HepG2 (cell line): ENCODE measurements around the gene CA4. TPM values are rescaled to one million over a fixed set of nuclear protein-coding genes. Genes with fewer than 3 reads are reported as not detected.

Experiments
- CSRNP2 ChIP-seq: sonication (generic); formaldehyde crosslinking; conservative IDR thresholded peaks from 2 replicates; pipeline ENCODE4 v1.8.0; 2022; ENCODE audit warnings: low read depth, missing genetic modification reagents
- EZH2 ChIP-seq: conservative IDR thresholded peaks from 2 replicates; pipeline ENCODE4 v1.6.1; 2012; ENCODE audit warnings: mild to moderate bottlenecking, low read depth, low read length, moderate library complexity
- MTF2 ChIP-seq: sonication (generic); formaldehyde crosslinking; IDR thresholded peaks from 2 replicates; pipeline ENCODE4 v1.5.0; 2020; ENCODE audit warnings: missing genetic modification reagents, borderline replicate concordance
- PATZ1 ChIP-seq: sonication (generic); formaldehyde crosslinking; IDR thresholded peaks from 2 replicates; pipeline ENCODE4 v1.4.0; 2020; ENCODE audit warnings: missing genetic modification reagents
- ZNF280B ChIP-seq: sonication (generic); formaldehyde crosslinking; IDR thresholded peaks from 2 replicates; pipeline ENCODE4 v1.5.0; 2020; ENCODE audit warnings: missing genetic modification reagents, mild to moderate bottlenecking, borderline replicate concordance
- ZNF546 ChIP-seq: sonication (generic); formaldehyde crosslinking; conservative IDR thresholded peaks from 2 replicates; pipeline ENCODE4 v1.8.1; 2023; ENCODE audit warnings: mild to moderate bottlenecking, missing genetic modification reagents
- ZNF556 ChIP-seq: sonication (generic); formaldehyde crosslinking; IDR thresholded peaks from 2 replicates; pipeline ENCODE4 v1.4.0; 2020; ENCODE audit warnings: mild to moderate bottlenecking, missing genetic modification reagents, borderline replicate concordance
- ZNF687 ChIP-seq: sonication (generic); formaldehyde crosslinking; IDR thresholded peaks from 2 replicates; pipeline ENCODE4 v1.5.1; 2020; ENCODE audit warnings: mild to moderate bottlenecking, missing genetic modification reagents, moderate library complexity
- polyA plus RNA-seq, 8 experiments: library from polyadenylated mRNA; depleted of rRNA in 3 of 8; stranded (reverse) in 7 of 8; unstranded in 1 of 8; fragments of >200 nt; fragmentation: Illumina TruSeq in 4 of 8; extraction: Trizol in 4 of 8; gene quantifications; 2 replicates each; pipeline versions ENCODE4 v1.2.1 to v1.2.3, GENCODE V29; 2011 to 2016; ENCODE audit warnings: low read depth in 4 of 8, missing spikeins in 1 of 8, mixed read lengths in 1 of 8; ENCODE audit not compliant: insufficient read depth in 1 of 8
- total RNA-seq, 5 experiments: library from RNA; depleted of rRNA; stranded (reverse); fragments of >200 nt; fragmentation: Illumina TruSeq; extraction: Trizol; gene quantifications; 2 replicates each; pipeline ENCODE4 v1.2.3, GENCODE V29; 2016; ENCODE audit warnings: low read depth in 1 of 5

The CA4 gene
- total and polyA plus RNA-seq, 2 of the 13 experiments (the other 11 are each of a cell fraction or from before 2014, with no cell fraction given) = not detected

GRCh38 chr17:60149691-60150582, at the start of gene CA4 (continued):
- TF ChIP-seq ZNF280B (CRISPR knock-in tag) (peak; percentile 67; the same call in 1 of the 2 replicates), CSRNP2 (CRISPR knock-in tag) (no peak), ZNF546 (CRISPR knock-in tag) (no peak), MTF2 (peak; percentile 54; the same call in 1 of the 2 replicates), ZNF556 (CRISPR knock-in tag) (no peak), EZH2 (peak; percentile 84; the same call in 1 of the 2 replicates), ZNF687 (CRISPR knock-in tag) (peak; percentile 34), PATZ1 (CRISPR knock-in tag) (0 out of 2 replicates have a peak, but pooled peaks have one; percentile 5)
